ENCODE data around the gene ST14.
"Not testable (repeated sequence)": the region's sequence is repeated elsewhere in the genome, so short reads cannot be mapped to it uniquely, and the experiment has no call there.

Gene ST14

GRCh38 chr11:130188585-130189347 is 29.2 kb downstream of the ST14 start:
- DNase-seq (ENCODE audit: low read depth), result no peak

GRCh38 chr11:130189492-130190210 is 30.1 kb downstream of the ST14 start:
- DNase-seq (ENCODE audit: low read depth), result no peak

GRCh38 chr11:130190371-130190881 is 30.8 kb downstream of the ST14 start:
- no peak for DNase-seq (ENCODE audit: low read depth)

GRCh38 chr11:130191896-130192295 is 32.3 kb downstream of the ST14 start:
- no peak for DNase-seq (ENCODE audit: low read depth)

GRCh38 chr11:130192845-130193267 is 33.3 kb downstream of the ST14 start:
- no peak for DNase-seq (ENCODE audit: low read depth)

- not testable (repeated sequence) for DNase-seq (ENCODE audit: low read depth)
Observed at GRCh38 chr11:130193551-130193950, 34.0 kb downstream of the ST14 start.

GRCh38 chr11:130194241-130195023 is 34.9 kb downstream of the ST14 start:
- no peak for DNase-seq (ENCODE audit: low read depth)

GRCh38 chr11:130197386-130198035 is 37.9 kb downstream of the ST14 start:
- no peak for DNase-seq (ENCODE audit: low read depth)

GRCh38 chr11:130198292-130198691 is 38.7 kb downstream of the ST14 start:
- no peak for DNase-seq (ENCODE audit: low read depth)

GRCh38 chr11:130198964-130199363 is 39.4 kb downstream of the ST14 start:
- DNase-seq (ENCODE audit: low read depth), result no peak

- DNase-seq (ENCODE audit: low read depth), result no peak
Observed at GRCh38 chr11:130199792-130200191, 40.2 kb downstream of the ST14 start.

- no peak for DNase-seq (ENCODE audit: low read depth)
Observed at GRCh38 chr11:130201026-130201425, 41.4 kb downstream of the ST14 start.

- no peak for DNase-seq (ENCODE audit: low read depth)
Observed at GRCh38 chr11:130202009-130202817, 42.6 kb downstream of the ST14 start.

- DNase-seq (ENCODE audit: low read depth), result no peak
Observed at GRCh38 chr11:130202818-130203689, 43.5 kb downstream of the ST14 start.

- DNase-seq (ENCODE audit: low read depth), result no peak
Observed at GRCh38 chr11:130203766-130204702, 44.5 kb downstream of the ST14 start.

GRCh38 chr11:130204703-130205095 is 45.1 kb downstream of the ST14 start:
- no peak for DNase-seq (ENCODE audit: low read depth)

- no peak for DNase-seq (ENCODE audit: low read depth)
Observed at GRCh38 chr11:130206141-130206540, 46.6 kb downstream of the ST14 start.

GRCh38 chr11:130208241-130209127 is 48.9 kb downstream of the ST14 start:
- DNase-seq (ENCODE audit: low read depth), result no peak

Data from non-pigmented ciliary epithelial cell (primary cell).